HUDEP-2 (cell line): ENCODE data around the gene HES4.
A peak's percentile ranks its signal among the peaks of the same experiment; 100 is the strongest.
"Not testable (repeated sequence)": the region's sequence is repeated elsewhere in the genome, so short reads cannot be mapped to it uniquely, and the experiment has no call there.

Source experiments
- DNase-seq, 76 experiments: peaks; one replicate each; lab custom pipeline; 2025; ENCODE audit not compliant: unreplicated experiment in 76 of 76; lab: John Stamatoyannopoulos, UW

The HES4 gene

GRCh38 chr1:1033731-1034438 lies 34.0 kb upstream of the HES4 start:
- no peak for DNase-seq

GRCh38 chr1:1033009-1033587 lies 33.2 kb upstream of the HES4 start:
- peak in 60 of 76 experiments; percentile 6 to 75 (median 52) for DNase-seq

- DNase-seq = peak in 10 of 76 experiments; percentile 4 to 31 (median 14)
These were observed 32.5 kb upstream of the HES4 start for GRCh38 chr1:1032424-1032823.

GRCh38 chr1:1031659-1032235 lies 31.9 kb upstream of the HES4 start:
- DNase-seq = no peak

- DNase-seq = not testable (repeated sequence)
These were observed 31.2 kb upstream of the HES4 start for GRCh38 chr1:1030867-1031658.

GRCh38 chr1:1027791-1028190 lies 27.9 kb upstream of the HES4 start:
- no peak for DNase-seq

DNA sequence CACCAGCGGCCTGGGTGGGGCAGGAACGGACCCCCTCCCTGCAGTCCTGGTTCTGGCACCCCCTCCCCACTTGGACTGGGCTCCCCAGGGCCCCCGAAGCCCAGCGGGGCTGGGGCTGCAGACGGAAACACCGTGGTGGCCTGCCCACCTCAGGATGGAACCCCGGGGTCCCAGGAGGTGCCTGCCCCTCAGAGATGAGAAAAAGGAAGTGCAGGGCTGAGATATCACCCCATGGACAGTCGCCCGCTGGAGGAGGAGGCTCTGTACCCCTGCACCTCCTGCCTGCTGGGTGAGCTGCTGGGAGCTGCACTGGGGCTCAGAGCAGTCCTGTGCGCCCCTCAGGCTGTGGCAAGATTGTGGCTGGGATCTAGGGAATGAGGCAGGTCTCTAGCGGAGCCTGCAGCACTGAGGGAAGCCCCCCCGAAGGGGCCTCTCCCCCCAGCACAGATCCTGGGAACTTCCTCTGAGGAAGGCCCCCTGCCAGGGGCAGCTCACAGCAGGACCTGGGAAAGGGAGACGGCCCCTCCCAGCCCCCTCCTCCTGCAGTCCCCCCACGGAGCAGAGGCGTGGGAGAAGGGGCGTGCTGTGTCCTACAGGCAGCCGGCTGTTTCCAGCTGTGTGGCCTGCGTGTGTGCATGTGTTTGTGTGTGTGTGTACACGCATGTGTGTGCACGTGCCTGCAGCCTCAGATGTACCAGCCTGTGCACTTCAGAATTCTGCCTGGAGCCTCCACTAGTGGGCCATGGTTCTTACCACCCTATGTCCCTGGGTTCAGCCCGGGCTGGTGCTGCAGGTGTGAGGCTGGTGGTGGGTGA lies 26.9 kb upstream of the HES4 start:
- no peak for DNase-seq

DNA sequence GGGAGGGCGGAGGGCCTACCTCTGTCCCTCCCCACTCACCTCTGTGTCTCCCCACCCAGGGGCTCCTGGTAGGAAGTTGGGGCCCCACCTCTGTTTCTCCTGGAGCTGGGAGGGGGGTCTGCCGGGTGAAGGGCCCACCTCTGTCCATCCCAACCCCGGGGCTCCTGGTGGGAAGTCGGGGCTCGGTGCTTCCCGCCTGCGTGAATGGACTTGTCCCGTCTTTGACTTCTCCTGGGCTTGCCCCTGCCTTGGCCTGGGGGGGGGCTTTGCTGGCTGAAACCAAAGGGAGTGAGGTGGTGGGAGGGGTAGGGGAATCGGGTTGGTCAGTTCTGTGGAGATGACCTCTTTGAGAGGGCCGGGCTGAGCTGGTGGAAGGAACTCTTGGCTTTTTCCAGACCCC lies 25.8 kb upstream of the HES4 start:
- DNase-seq = no peak

DNA sequence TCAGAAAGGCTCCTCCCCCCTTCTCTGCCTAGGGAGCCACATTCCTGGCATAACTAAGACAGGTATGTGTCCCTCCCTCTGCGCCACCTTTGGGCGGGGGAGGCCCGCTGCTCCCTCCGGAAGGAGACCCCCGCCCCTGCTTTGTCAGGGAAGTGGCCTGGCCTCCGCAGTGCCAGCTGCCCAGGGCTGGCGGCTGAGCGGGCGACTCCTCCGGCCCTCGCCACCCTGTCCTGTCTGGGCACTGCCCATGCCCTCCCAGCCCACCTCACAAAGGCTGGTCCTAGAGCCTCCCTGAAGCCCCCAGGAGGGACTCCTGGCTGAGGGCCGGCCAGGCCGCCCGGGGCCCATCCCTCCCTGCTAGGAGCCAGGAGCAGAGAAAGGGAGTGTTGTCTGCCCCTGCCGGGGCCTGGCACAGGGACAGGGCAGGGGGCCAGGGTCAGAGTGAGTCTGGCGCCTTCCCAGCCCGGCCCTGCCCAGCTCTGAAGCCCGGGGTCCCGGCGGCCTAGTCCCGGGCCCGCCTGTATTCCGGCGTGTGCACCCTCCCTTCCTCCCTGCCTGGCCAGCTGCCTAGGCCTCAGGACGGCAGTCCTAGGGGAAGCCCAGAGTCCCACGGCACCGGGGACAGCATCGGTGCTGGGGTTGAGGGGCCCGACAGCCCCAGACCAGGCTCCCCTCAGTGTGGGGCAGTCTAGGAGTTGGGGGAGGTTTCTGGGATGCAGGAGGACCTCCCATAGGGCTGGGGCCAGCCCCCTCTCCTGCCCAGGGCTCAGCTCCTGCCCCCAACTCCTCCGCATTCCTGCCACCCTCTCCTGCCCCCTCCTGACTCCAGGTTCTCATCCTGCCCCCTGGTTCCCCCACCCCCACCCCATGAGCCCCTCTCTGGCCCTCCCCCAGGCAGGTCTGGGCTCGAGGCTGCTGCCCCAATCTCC lies 25.1 kb upstream of the HES4 start:
- no peak for DNase-seq

DNA sequence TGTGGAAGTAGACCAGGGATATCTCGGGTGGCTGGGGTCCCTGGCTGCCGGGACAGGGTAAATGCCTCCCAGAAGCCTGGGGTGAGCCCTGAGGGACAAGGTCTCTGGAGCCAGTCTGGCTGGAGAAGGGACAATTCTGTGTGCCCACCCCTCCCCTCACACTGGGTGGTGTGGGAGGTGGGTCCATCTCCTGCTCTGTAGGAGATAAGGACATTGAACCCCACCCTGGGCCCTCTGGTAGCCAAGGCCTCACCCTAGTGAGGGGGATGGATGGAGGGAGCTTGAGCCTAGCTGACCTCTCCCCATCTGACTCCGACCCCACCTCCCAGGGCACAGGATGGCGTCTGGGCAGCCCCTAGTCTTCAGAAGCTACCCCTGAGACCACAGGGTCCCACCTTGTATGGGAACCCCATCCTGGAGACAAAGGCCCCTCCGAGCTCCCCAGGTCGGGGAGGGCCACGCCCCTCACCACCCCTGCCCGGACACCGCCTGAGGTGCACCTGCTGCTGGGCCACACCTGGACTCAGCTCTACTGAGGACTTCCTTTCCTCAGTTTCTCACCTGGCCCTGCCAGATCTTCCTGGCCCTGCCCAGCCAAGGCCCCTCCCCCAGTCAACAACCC lies 24.4 kb upstream of the HES4 start:
- DNase-seq = peak in 63 of 76 experiments; percentile 15 to 77 (median 52)

DNA sequence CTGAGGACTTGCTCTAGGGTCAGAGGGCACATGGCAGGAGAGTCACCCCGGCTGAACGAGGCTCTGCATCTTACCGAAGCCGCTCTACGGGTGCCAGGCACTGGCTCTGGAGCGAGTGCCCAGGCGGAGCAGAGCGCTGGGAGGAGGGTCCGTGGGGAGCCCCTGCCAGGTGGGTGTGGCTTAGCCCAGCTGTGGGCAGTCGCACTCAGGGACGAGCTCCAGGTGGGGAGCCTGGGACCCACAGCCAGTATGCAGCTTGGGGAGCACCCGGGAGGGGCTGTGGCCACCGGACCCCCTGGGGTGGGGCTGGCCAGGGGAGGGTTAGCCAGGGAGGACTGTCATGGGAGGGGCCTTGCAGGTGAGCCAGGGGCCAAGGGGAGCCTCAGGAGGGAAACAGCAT lies 23.8 kb upstream of the HES4 start:
- peak in 1 of 76 experiments; percentile 18 for DNase-seq

DNA sequence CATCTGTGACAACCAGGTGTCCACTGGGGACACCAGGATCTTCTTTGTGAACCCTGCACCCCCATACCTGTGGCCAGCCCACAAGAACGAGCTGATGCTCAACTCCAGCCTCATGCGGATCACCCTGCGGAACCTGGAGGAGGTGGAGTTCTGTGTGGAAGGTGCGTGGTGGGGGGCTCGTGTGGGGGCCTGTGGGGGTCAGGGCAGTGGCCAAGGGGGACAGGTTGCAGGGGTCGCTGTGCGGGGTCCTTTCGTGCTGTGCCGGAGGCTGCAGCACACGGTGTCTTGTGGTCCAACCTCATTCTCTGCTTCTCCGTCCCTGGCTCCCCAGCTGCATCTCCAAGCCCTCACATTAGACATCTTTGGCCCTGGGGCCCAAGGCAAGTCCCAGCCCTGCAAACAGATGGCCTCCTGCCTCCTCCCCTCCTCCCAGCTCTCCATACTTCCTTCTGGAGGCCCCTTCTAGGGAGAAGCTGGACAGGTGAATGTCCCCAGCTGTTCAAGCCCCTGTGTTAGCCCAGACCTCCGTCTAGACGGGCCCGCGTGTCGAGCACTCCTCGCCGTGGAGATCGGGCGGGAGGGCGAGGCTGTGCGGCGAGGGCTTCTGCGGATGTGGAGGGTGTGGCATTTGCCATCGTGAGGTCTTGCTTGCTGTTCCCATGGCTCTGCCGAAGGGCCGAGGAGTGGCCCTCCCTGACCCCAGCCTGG lies 22.6 kb upstream of the HES4 start:
- peak in 4 of 76 experiments; percentile 5 to 23 (median 13) for DNase-seq

DNA sequence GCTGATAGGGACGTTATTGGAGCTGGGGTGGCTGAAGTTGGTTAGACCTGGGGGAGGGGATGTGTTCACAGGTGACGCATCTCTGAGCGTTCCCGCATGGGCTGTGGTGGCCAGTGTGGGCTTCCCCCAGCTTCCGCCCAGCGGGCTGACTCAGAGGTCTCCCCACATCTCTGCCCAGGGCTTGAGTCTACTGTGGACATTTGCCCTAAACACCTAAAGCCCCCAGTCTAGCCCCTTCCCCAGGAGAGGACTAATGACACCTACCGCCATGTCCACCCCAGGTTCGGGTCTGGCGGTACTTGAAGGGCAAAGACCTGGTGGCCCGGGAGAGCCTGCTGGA lies 22.0 kb upstream of the HES4 start:
- DNase-seq = no peak

DNA sequence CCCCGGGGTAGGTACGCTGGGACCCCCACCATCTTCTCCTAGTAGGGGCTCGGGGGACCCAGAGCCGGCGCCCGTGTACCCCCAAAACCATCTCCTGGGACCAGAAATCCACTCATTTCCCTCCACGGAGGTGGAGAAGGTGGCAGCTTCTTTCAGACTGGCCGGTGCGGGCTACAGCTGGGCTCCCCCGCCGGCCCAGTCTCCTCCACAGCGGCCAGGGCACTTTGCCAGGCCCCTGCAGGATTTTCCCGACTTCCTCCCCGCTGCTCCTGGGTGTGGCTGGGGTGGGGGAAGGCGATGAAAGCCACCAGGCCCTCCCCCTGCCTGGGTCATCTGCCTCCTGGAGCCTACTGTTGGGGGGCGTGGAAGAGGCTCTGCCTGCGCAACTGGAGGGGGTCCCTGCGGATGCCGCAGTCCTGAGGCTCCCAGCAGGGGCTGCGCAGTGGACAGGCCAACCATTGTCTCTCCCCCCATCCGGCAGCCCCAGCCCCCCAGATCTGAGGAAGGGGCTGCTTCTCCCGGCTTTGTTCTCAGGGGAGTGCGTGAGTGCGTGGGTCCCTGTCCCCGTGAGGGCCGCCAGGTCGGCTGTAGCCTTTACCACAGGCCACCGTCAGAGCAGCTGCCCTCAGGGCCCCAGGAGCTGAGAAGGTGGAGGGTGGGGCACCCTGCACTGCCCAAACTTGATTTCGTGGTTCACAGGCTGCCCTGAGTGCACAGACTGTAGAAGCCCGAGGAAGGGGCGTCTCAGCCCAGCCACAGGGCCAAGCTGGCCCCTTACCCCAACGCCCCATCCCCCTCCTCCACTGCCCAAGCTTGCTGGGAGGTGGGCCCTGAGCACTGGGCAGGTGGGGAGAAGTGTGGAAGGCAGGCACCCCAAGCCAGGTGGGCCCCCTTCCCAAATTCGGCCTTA lies 21.4 kb upstream of the HES4 start:
- peak in 47 of 76 experiments; percentile 12 to 59 (median 39) for DNase-seq

- peak in 7 of 76 experiments; percentile 22 to 49 (median 36) for DNase-seq
These were observed 20.6 kb upstream of the HES4 start for GRCh38 chr1:1020415-1021009.

DNA sequence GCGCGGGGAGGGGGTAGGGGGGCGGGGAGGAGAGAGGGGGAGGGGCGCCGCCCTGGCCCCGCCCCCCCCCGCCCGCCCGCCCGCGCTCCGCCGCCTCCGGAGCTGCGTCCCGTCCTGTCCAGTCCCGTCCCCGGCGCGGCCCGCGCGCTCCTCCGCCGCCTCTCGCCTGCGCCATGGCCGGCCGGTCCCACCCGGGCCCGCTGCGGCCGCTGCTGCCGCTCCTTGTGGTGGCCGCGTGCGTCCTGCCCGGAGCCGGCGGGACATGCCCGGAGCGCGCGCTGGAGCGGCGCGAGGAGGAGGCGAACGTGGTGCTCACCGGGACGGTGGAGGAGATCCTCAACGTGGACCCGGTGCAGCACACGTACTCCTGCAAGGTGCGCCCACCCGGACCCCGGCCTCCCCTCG lies 20.1 kb upstream of the HES4 start, which contains the start of gene AGRN:
Gene AGRN (plus strand): TSS at position 121 of the 405 bp plus-strand sequence. CDS start 53 bp downstream, at position 174.
- DNase-seq = peak in 14 of 76 experiments; percentile 13 to 60 (median 46)
